Measurements from ENCODE around the gene FUBP3.

The FUBP3 gene

DNA sequence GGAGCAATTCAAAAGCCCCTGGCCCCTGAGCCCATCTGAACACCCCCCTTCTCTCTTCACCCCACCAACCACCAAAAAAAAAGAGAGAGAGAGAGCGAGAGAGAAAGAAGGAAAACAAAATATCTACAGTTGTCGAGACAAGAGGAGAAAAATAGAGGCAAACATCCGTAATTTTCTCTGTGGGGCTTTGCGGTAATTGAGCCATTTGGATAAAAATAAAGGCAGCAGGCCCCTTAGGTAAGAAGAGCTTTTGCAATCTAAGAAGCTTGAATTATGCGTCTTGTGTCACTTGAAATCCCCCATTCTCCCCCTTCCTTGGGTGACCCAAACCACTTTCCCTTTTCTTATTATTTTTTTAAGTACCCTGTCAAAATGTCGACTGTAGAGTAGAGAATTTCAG is 35.5 kb upstream of the FUBP3 start:
- no peak for TF ChIP-seq CTCF (IDR thresholded peaks at IDR 0.05)
- no peak for TF ChIP-seq ZFX (IDR thresholded peaks at IDR 0.05; ENCODE audit: borderline replicate concordance)
- H3K27ac ChIP-seq: no peak overlapping the region

GRCh38 chr9:130544364-130544763 is 35.0 kb upstream of the FUBP3 start:
- no peak overlapping the region for H3K27ac ChIP-seq
- TF ChIP-seq CTCF (IDR thresholded peaks at IDR 0.05): no peak
- no peak for TF ChIP-seq ZFX (IDR thresholded peaks at IDR 0.05; ENCODE audit: borderline replicate concordance)

- no peak for TF ChIP-seq CTCF (IDR thresholded peaks at IDR 0.05)
- no peak for TF ChIP-seq ZFX (IDR thresholded peaks at IDR 0.05; ENCODE audit: borderline replicate concordance)
- no peak overlapping the region for H3K27ac ChIP-seq
Observed at GRCh38 chr9:130548103-130548502, 31.3 kb upstream of the FUBP3 start.

- TF ChIP-seq CTCF (IDR thresholded peaks at IDR 0.05) (no peak), ZFX (IDR thresholded peaks at IDR 0.05; ENCODE audit: borderline replicate concordance) (no peak)
Observed at GRCh38 chr9:130549093-130549735, 30.2 kb upstream of the FUBP3 start.

DNA sequence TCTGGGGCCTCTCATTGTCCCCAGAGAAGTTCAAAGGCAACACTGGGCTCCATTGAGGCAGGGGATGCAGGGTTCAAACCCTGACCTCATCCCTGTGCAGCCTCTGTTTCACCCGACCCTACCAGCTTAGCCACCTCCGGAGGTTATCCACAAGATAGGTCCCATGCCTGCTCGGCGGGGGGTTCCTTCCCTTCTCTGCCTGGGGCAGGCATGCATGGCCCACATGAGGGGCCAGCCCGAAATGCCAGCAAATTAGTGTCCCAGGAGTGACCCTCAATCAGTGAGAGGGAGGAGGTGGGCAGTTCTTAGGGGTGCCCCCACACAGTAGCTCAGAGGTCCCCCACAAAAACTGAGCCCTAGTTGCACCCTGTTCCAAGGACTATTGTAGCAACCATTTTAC is 24.8 kb upstream of the FUBP3 start:
- H3K27ac ChIP-seq: no peak overlapping the region
- no peak for TF ChIP-seq CTCF (IDR thresholded peaks at IDR 0.05)
- TF ChIP-seq ZFX (IDR thresholded peaks at IDR 0.05; ENCODE audit: borderline replicate concordance): no peak

More at GRCh38 chr9:130549093-130549735, 30.2 kb upstream of the FUBP3 start:
- H3K27ac ChIP-seq: no peak overlapping the region

GRCh38 chr9:130555061-130555460 is 24.3 kb upstream of the FUBP3 start:
- H3K27ac ChIP-seq: no peak overlapping the region
- no peak for TF ChIP-seq ZFX (IDR thresholded peaks at IDR 0.05; ENCODE audit: borderline replicate concordance)
- TF ChIP-seq CTCF (IDR thresholded peaks at IDR 0.05): no peak

DNA sequence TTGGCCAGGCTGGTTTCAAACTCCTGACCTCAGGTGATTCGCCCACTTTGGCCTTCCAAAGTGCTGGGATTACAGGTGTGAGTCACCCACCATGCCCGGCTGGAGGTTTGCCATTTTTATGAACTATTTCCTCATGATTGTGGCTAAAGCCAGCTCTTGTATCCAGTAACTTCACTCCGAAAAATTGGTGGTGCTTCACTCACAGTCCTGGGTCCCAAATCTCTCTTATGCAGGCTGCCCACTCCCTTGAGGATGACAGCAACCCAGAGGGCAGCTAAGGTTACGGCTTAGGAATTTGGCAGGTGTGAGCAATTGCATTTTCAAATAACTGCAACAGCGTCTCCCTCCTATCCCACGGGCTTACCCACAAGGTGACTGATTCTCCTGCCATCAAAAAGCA is 23.4 kb upstream of the FUBP3 start:
- TF ChIP-seq ZFX (IDR thresholded peaks at IDR 0.05; ENCODE audit: borderline replicate concordance) (no peak), CTCF (IDR thresholded peaks at IDR 0.05) (no peak)
- no peak overlapping the region for H3K27ac ChIP-seq
